NCI-H146 treated with DMSO at 0.1 percent for 48 hours (cell line): Measurements from ENCODE around the gene NAA16.

Experiments
- DNase-seq: peaks from one replicate; lab custom pipeline; 2025; ENCODE audit not compliant: unreplicated experiment; lab: John Stamatoyannopoulos, UW

The NAA16 gene

GRCh38 chr13:41302743-41303142 is 8.3 kb upstream of the NAA16 start:
- DNase-seq: no peak

- DNase-seq: no peak
Observed at GRCh38 chr13:41304551-41304950, 6.5 kb upstream of the NAA16 start.

GRCh38 chr13:41306271-41307145 is 4.6 kb upstream of the NAA16 start:
- DNase-seq: no peak

GRCh38 chr13:41307884-41308640 is 3.0 kb upstream of the NAA16 start:
- no peak for DNase-seq

- DNase-seq: peak; percentile 20
Observed at GRCh38 chr13:41311406-41312175, 524 bp downstream of the NAA16 start.

GRCh38 chr13:41312176-41312500 is 1.1 kb downstream of the NAA16 start:
- no peak for DNase-seq

GRCh38 chr13:41313117-41313516 is 2.0 kb downstream of the NAA16 start:
- DNase-seq: no peak

GRCh38 chr13:41313659-41314197 is 2.7 kb downstream of the NAA16 start:
- DNase-seq: no peak

GRCh38 chr13:41315443-41316047 is 4.5 kb downstream of the NAA16 start:
- DNase-seq: no peak

- DNase-seq: no peak
Observed at GRCh38 chr13:41317243-41317642, 6.2 kb downstream of the NAA16 start.

GRCh38 chr13:41325752-41326151 is 14.7 kb downstream of the NAA16 start:
- no peak for DNase-seq

GRCh38 chr13:41326661-41327060 is 15.6 kb downstream of the NAA16 start:
- no peak for DNase-seq

GRCh38 chr13:41327994-41328790 is 17.1 kb downstream of the NAA16 start:
- no peak for DNase-seq

GRCh38 chr13:41332829-41333228 is 21.8 kb downstream of the NAA16 start:
- no peak for DNase-seq

GRCh38 chr13:41334810-41335209 is 23.7 kb downstream of the NAA16 start:
- peak; percentile 39 for DNase-seq

- no peak for DNase-seq
Observed at GRCh38 chr13:41344358-41344757, 33.3 kb downstream of the NAA16 start.

- DNase-seq: no peak
Observed at GRCh38 chr13:41345165-41345913, 34.3 kb downstream of the NAA16 start.

GRCh38 chr13:41345914-41346589 is 35.0 kb downstream of the NAA16 start:
- DNase-seq: no peak
